Measurements from ENCODE around the gene SYNRG.

Gene SYNRG

GRCh38 chr17:37543637-37544052 lies 65.6 kb downstream of the SYNRG start:
- ChIA-PET CTCF (no interaction called here), POLR2A (no interaction called here)
- DNase-seq (ENCODE audit: extremely low spot score) = no peak
- TF ChIP-seq, protein P1, sequence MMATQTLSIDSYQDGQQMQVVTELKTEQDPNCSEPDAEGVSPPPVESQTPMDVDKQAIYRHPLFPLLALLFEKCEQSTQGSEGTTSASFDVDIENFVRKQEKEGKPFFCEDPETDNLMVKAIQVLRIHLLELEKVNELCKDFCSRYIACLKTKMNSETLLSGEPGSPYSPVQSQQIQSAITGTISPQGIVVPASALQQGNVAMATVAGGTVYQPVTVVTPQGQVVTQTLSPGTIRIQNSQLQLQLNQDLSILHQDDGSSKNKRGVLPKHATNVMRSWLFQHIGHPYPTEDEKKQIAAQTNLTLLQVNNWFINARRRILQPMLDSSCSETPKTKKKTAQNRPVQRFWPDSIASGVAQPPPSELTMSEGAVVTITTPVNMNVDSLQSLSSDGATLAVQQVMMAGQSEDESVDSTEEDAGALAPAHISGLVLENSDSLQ (IDR thresholded peaks at IDR 0.05) = peak; percentile 82
- TF ChIP-seq FOXM1 (IDR thresholded peaks at IDR 0.05; ENCODE audit: borderline replicate concordance) (no peak), ELF4 (IDR thresholded peaks at IDR 0.05) (no peak), SP1 (IDR thresholded peaks at IDR 0.05) (no peak), L3MBTL2 (conservative IDR thresholded peaks at IDR 0.05) (no peak), SUZ12 (IDR thresholded peaks at IDR 0.05) (no peak)

- CTCF ChIA-PET = no interaction called here
- POLR2A ChIA-PET = no interaction called here
- TF ChIP-seq SUZ12 (IDR thresholded peaks at IDR 0.05) (no peak), ELF4 (IDR thresholded peaks at IDR 0.05) (no peak), BHLHE40 (IDR thresholded peaks at IDR 0.05; ENCODE audit: borderline replicate concordance) (no peak), FOXM1 (IDR thresholded peaks at IDR 0.05; ENCODE audit: borderline replicate concordance) (no peak), FOXK2 (IDR thresholded peaks at IDR 0.05) (no peak), TARDBP (IDR thresholded peaks at IDR 0.05) (no peak), L3MBTL2 (conservative IDR thresholded peaks at IDR 0.05) (no peak), FOXA1 (IDR thresholded peaks at IDR 0.05) (no peak), ARNT (IDR thresholded peaks at IDR 0.05) (no peak), HDGF (IDR thresholded peaks at IDR 0.05; ENCODE audit: borderline replicate concordance) (no peak), ZNF384 (IDR thresholded peaks at IDR 0.05) (no peak), NFRKB (IDR thresholded peaks at IDR 0.05) (no peak), CTBP1 (IDR thresholded peaks at IDR 0.05; ENCODE audit: borderline replicate concordance) (no peak), SP1 (IDR thresholded peaks at IDR 0.05) (no peak), LEF1 (IDR thresholded peaks at IDR 0.05; ENCODE audit: borderline replicate concordance) (no peak)
- TF ChIP-seq, protein P1 (IDR thresholded peaks at IDR 0.05) = no peak
Observed at GRCh38 chr17:37541880-37542660, 67.1 kb downstream of the SYNRG start.

DNA sequence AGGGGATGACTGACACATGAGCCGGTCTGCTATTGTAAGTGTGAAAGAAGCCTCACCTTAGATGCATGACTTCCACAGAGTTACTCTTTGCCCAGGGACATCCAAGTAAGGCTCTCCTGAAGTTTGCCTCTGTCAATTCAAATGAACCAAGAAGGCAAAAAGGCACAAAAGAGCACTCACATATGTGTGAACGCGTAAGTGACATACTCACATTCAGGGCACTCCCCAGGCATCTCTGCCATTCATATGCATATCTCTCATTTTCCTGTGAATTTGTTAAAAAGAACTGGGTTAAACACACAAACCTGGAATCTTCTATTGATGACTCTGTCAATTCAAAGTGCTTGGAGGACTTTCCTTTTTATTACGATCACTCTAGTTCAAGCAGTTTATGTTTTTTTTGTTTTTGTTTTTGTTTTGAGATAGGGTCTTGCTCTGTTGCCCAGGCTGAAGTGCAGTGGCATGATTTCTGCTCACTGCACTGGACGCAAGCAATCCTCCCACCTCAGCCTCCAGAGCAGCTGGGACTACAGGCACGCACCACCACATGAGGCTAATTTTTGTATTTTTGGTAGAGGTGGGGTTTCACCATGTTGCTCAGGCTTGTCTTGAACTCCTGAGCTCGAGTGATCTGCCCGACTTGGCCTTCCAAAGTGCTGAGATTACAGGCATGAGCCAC lies 70.1 kb downstream of the SYNRG start:
- CTCF ChIA-PET = interaction anchor here (0.6 kb wide), 1 partner anchor 23 kb away, joined by 4 read pairs; no protein-coding TSS in a partner anchor
- no peak for DNase-seq (ENCODE audit: extremely low spot score)
- POLR2A ChIA-PET = no interaction called here
- TF ChIP-seq LEF1 (IDR thresholded peaks at IDR 0.05; ENCODE audit: borderline replicate concordance) (no peak), FOXA1 (IDR thresholded peaks at IDR 0.05) (no peak), ZNF384 (IDR thresholded peaks at IDR 0.05) (no peak), ARNT (IDR thresholded peaks at IDR 0.05) (no peak), TARDBP (IDR thresholded peaks at IDR 0.05) (no peak)

More at GRCh38 chr17:37541880-37542660, 67.1 kb downstream of the SYNRG start:
- no peak for DNase-seq (ENCODE audit: extremely low spot score)

DNA sequence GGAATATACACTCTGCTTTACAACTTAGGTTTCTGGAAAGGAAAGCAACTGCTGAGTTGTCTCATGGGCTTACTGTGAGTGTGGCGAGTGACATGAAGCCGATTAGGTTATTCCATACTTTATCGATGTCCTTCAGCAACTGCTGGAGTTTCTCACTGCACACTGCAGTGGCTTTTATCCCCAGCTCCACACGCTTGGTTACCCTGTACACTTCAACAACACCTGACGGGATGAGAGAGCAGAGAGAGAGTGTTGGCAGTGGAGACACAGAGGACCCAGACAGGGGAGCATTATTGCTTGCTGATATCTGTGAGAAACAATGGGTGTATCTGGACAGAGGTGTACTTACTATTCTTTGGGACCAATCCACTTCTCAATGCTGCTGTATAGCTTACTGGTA lies 73.3 kb downstream of the SYNRG start:
- ChIA-PET CTCF (interaction anchor here (0.7 to 1.9 kb wide), 2 partner anchors 9 to 35 kb away, joined by 3 to 4 read pairs; no protein-coding TSS in a partner anchor), POLR2A (no interaction called here)
- TF ChIP-seq FOXK2 (IDR thresholded peaks at IDR 0.05) (no peak), SP1 (IDR thresholded peaks at IDR 0.05) (no peak), SUZ12 (IDR thresholded peaks at IDR 0.05) (no peak), BHLHE40 (IDR thresholded peaks at IDR 0.05; ENCODE audit: borderline replicate concordance) (no peak), HDGF (IDR thresholded peaks at IDR 0.05; ENCODE audit: borderline replicate concordance) (no peak), FOXM1 (IDR thresholded peaks at IDR 0.05; ENCODE audit: borderline replicate concordance) (no peak), ARNT (IDR thresholded peaks at IDR 0.05) (no peak)
- no peak for DNase-seq (ENCODE audit: extremely low spot score)

DNA sequence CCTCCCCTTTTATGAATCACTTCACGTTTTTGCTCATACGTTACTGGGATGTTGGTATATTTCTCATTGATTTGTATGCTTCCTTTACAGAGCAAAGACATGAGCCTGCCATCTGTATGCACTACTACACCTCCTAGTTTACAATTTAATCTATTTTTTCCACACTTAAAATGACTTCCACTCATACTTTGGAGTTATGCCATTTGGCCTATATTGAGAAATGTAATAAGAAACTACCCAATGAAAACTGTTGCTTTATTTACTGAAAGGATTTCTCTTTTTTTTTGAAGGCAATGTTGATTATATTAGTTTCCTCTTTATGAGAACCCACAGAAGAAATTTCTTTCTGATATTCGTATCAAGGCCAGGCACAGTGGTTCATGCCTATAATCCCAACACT lies 76.5 kb downstream of the SYNRG start:
- ChIA-PET CTCF (no interaction called here), POLR2A (no interaction called here)
- TF ChIP-seq, protein P1 (IDR thresholded peaks at IDR 0.05) = no peak
- no peak for TF ChIP-seq SUZ12 (IDR thresholded peaks at IDR 0.05)
- no peak for TF ChIP-seq L3MBTL2 (conservative IDR thresholded peaks at IDR 0.05)
- no peak for TF ChIP-seq SP1 (IDR thresholded peaks at IDR 0.05)
- TF ChIP-seq CTBP1 (IDR thresholded peaks at IDR 0.05; ENCODE audit: borderline replicate concordance) = no peak
- no peak for TF ChIP-seq FOXA1 (IDR thresholded peaks at IDR 0.05)
- no peak for TF ChIP-seq FOXM1 (IDR thresholded peaks at IDR 0.05; ENCODE audit: borderline replicate concordance)
- no peak for TF ChIP-seq ZNF384 (IDR thresholded peaks at IDR 0.05)
- TF ChIP-seq NFRKB (IDR thresholded peaks at IDR 0.05) = no peak
- no peak for TF ChIP-seq LEF1 (IDR thresholded peaks at IDR 0.05; ENCODE audit: borderline replicate concordance)
- no peak for TF ChIP-seq BHLHE40 (IDR thresholded peaks at IDR 0.05; ENCODE audit: borderline replicate concordance)
- no peak for DNase-seq (ENCODE audit: extremely low spot score)

- DNase-seq (ENCODE audit: extremely low spot score) = no peak
- CTCF ChIA-PET = interaction anchor here (0.6 to 1.5 kb wide), 2 partner anchors 39 to 207 kb away, joined by 3 to 5 read pairs; no protein-coding TSS in a partner anchor
- POLR2A ChIA-PET = no interaction called here
- TF ChIP-seq ELF4 (IDR thresholded peaks at IDR 0.05) (no peak), L3MBTL2 (conservative IDR thresholded peaks at IDR 0.05) (no peak), HDGF (IDR thresholded peaks at IDR 0.05; ENCODE audit: borderline replicate concordance) (no peak), TARDBP (IDR thresholded peaks at IDR 0.05) (no peak), SP1 (IDR thresholded peaks at IDR 0.05) (no peak), SUZ12 (IDR thresholded peaks at IDR 0.05) (no peak), BHLHE40 (IDR thresholded peaks at IDR 0.05; ENCODE audit: borderline replicate concordance) (no peak), NFRKB (IDR thresholded peaks at IDR 0.05) (no peak), LEF1 (IDR thresholded peaks at IDR 0.05; ENCODE audit: borderline replicate concordance) (no peak)
Observed at GRCh38 chr17:37530420-37530819, 78.8 kb downstream of the SYNRG start.

Data from HEK293T (cell line).